Erythroblast (primary cell): Measurements from ENCODE around the gene NOP9.

Source experiments
- GATA1 ChIP-seq: IDR thresholded peaks from 2 replicates; pipeline ENCODE4 v1.6.1; 2011; ENCODE audit warnings: low read depth, mild to moderate bottlenecking, control low read depth, low read length, moderate library complexity
- POLR2A ChIP-seq: IDR thresholded peaks from 2 replicates; pipeline ENCODE4 v1.6.1; 2011; ENCODE audit warnings: mild to moderate bottlenecking, low read length

- TF ChIP-seq POLR2A (no peak), GATA1 (no peak)
Measured at GRCh38 chr14:24323341-24323740, 23.7 kb downstream of the NOP9 start.
